Stimulated activated CD4-positive, alpha-beta T cell treated with anti-CD3 and anti-CD28 coated beads, Interleukin-15, amount 100 ng/mL, for 1 hour (primary cell): ENCODE results near the gene IFT43.

Experiments used
- DNase-seq, 2 donors: peaks; one replicate each; pipeline ENCODE4 v3.0.0-alpha.2; 2020; ENCODE audit warnings: low read depth in 1 of 2, low spot score in 1 of 2

IFT43 gene

DNA sequence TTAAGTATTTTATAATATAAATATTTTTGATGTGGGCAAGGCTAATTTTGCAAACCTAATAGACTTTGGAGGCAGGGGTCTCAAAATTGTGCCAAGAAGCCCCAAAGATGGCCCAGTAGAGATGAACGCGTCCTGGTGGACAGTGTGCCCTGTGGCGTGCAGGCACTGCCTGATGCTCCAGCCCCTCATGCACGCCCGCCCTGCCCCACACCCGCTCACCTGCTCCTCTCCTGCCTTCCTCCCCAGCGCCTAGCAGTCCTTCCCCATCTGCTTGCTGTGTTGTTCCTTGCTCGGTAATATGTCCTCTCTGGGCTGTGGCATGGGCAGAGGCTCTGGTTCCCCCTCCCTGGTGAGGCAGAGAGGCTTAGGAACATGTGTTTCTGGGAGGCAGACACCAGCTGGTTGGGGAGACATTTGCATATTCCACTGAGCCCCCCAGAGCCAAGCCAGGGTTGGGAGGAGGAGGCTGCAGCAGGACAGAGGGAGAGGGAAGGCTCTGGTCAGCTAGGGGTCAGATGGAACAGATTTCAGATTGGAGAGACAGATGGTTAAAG, 119.3 kb downstream of the IFT43 start:
- no peak for DNase-seq

DNA sequence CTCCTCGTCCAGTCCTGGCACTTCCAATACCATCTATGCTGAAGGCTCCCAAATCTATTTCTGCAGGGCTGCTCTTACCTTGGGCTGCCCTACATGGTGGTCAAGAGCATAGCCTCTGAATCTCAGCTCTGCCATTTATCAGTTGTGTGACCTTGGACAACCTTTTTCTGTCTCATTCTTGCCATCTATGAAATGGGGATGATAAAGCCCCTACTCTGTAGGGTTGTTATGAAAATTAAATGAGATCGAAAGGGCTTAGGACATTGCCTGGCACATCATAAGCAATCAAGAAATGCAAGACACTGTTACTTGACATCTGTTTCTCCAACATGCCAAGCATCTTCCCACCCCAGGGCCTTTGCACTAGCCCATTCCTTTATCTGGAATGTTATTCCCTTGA, 120.6 kb downstream of the IFT43 start:
- no peak for DNase-seq

DNA sequence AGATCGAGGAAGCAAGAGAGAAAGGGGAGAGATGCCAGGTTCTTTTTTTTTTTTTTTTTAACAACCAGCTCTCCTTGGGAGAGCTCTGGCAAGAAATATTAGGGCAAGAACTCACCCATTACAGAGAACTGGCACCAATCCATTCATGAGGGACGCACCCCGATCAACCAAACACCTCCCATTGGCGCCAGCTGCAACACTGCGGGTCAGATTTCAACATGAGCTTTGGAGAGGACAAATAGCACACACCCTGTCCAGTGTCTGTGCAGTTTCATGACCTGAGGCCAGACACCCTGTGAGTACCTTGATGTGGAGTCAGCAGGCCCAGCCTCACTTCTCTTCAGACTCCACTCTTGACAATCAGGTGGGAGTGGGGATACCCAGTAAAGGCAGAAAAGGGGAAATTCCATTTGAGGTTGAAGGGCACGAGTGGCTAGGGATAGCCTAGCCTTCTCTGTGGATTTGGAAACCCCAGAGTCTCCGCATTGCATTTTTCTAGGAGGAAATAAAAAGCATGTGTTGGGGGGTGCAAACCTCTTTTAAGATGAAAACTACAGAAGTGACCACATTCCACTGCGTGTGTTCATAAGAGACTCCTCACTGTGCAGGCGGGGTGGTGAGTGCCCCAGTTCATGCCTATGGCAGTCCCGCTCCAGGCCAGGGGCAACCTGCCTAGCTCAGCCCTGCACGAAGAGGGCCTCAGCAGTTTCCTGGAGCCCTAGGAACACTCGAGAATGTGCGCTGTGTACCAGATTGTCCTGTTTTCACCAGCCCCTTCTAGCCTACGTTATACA, 123.7 kb downstream of the IFT43 start:
- no peak for DNase-seq

DNA sequence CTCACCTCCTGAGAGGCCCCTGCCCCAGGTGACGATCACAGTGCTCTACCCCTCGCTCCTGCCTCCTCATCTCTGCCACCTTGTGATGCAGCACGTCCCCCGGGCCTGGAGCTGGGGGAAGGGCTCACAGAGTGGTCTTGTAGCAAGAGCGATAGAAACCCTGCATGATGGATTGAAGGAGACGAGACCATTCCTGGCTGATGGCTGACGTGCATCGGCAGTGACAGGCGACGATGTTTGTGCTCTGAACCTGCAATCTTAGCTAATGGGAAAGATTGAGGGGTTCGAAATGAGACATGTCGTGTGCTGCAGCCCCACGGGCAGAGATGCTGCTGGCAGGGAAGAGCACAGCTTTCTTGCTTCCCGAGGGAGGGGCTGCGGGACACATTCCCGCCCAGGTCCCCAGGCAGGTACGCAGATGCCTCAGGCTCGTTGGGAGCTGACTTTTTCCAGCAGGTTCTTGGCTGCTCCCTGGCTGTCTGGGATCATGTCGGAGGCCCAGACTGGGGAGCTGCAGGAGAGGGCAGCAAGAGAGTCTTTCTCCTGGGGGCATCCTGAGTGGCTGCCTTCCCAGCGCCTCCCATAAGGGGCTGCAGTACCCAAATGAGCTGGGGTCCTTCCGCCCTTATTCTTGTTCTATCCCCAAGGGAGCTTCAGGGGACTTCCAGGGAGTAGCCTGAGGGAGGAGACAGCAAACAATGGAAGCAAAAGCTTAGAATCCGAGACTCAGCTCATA, 127.5 kb downstream of the IFT43 start:
- DNase-seq = no peak

DNA sequence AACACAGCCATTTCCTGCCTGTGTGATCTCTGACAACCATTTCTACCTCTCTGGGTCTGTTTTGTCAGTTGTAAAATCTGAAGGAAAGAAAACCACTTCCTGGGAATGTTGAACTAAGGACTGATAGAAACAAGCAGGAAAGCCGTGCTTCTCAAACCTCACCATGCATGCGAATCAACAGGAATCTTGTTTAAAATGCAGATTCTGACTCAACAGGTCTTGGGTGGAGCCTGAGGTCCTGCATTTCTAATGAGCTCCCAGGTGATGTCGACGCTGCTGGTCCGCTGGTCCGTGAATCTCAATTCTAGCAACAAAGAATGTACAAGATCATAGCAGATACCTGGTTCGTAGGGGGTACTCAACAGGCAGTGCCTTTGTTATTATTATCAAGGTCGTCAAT, 128.1 kb downstream of the IFT43 start:
- DNase-seq = no peak

DNA sequence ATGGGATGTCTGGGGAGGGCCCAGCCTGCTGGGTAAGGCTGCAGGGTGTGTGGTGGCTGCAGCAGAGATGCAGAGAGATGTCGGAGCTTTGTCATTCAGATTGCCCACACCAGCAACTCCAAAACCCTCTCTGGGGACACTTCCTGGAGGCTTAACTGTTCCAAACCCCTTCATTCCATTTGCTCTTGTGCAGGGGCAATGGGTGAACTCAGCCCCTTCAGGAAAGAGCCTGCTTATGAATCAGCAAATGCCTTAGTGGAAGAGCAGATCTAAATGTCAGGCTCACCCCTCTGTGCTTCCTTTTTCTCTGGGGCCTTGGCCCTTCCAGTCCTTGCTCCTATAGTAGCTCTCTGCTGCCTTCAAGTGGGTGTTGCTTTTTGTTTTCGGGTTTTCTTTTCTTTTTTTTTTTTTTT, 129.5 kb downstream of the IFT43 start:
- no peak for DNase-seq

DNA sequence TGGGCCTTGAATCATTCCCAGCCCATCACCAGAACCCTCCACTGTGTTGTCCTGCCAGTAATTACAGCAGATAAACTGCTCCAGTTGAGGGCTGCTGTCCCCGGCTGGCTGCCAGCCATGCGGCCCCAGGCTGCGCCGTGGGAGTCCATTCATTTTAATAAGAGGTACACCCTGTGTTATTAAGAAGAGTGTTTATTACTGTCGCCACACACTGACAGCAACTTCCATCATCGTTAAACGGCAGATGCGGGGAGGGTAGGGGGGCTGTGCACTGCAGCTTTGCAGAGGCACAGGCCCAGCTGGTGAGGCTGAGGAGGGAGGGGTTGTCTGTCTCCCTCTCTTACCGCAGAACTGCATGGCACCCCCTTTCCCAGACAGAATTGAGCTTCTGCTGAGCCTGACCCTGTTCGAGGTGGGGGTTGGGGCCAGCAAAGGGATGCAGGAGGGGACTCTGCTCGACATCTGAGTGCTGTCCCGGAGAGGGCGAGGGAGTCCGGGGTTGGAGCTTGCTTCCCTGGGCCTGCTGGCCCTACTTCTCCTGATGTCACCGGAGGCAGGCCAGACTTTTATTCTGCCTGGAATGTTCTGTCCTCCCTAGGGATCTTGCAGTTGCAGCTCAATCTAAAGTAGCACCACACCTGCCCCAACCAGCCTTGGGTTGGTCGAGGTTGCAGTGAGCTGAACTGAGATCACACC, 132.4 kb downstream of the IFT43 start:
- DNase-seq = no peak

DNA sequence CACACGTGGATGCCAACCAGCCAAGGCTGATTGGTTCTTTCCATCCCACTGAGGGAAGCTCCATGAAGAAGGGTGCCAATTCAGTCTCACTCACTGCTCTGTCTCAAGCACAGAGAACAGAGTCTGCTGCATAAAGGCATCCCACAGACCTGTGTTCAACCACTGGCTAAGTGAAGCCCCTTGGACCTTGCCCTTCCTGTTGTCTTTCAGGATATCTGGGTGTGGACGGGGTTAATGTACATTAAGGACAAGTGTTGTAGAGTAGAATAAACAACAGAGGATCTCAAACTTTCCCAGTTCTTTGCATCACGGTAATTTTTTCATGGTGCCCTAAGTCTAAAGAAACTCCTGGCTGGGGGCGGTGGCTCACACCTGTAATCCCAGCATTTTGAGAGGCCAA, 133.0 kb downstream of the IFT43 start:
- no peak for DNase-seq

DNA sequence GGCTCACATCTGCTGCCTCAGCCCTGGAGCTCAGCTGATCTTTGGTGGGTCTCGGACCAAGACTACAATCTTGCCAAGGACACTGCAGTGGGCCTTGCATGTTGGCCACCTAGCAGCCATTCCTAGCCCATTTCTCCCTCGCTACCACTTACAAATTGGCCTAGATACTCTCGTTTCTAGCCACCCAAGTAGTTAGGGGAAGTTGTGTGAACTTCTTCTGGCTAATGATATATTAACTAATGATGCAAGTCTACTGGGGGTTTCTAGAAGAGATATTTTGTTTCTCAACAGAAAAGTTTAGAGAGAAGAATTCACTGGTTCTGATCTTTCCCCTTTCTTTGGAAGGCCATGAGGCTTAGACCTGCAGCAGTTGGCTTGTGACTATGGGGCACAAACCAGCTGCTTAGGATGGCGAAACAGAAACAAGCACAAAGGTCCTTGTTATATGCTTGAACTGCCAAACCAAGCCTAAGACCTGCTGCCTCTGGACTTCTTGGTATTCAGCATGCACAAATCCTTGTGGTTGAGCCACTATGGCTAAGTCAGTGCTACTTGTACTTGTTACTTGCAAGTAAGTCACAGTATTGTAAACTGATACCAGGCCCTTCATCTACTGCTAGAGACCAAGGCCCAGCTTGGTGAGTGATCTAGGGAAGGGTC, 135.7 kb downstream of the IFT43 start:
- no peak for DNase-seq

DNA sequence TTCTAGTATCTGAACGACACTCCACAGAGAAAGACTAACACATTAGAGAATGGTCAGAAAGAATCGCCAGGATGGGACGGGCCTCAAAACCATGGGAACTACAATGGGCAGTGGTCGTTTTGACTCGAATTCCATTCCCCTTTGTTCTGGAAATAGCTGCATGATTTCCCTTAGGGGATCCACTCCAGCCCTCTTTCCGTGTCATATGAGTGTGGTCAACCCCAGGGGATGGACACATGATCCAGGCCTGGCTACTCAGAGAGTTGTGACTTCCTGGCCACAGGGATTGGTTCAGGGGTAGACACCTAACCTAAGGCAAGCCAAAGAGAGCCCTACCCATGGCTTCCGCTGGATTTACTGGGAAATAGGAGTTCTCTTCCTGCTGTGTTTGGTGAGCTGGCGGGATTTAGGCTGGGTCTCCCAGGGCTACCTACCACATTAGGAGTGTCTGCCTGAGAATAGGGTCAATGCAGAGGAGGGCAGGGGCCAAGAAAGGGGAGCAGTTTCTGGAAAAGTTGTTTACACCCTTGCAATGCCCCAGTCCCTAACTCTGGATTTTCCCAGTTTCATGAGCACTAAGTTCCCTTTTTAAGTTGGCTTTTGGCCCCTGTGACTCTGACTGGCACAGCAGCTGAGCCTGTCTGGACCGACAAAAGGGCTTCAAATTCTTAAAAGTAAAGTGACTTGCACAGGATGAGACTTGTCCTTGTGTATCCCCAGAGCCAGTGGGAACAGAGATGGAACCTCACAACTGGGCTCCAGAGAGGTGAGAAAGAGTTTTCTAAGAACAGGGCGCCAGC, 138.1 kb downstream of the IFT43 start:
- DNase-seq = no peak

DNA sequence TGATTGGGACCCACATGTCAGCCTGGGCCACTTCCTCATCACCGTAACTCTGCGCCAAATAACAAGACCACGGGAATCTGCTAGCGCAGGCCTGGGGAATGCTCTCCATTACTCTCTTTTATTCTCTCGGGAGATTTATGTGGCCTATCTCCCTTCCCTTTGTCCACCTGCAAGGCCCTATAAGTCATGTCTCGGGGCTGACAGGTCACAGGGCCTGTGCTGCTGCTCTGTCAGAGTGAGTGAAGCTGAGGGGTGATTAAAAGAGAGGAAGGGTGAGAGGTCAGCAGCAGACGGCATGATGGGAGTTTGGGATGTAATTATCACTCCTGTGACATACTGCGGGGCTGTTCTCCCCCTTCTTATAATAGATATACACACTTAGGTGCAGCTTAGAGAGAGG, 139.9 kb downstream of the IFT43 start:
- no peak for DNase-seq

DNA sequence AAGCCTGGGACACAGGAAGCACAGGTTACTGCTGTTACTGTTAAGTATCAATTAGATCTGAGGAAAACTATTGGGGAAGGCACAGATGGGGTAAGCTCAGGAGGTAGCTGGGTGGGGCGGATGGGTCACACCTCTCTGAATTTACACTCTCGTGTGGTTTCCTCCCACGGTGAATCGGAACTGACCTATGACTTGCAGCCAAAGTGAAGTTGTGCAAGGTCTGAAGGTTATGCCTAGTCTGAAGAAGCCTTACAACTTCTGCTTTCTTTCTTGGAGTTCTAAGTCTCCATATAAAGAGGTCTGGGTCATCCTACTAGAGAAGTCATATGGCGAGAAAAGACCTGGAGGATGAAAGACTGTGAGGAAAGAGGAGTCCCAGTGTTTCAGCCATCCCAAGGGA, 140.5 kb downstream of the IFT43 start:
- DNase-seq = no peak

DNA sequence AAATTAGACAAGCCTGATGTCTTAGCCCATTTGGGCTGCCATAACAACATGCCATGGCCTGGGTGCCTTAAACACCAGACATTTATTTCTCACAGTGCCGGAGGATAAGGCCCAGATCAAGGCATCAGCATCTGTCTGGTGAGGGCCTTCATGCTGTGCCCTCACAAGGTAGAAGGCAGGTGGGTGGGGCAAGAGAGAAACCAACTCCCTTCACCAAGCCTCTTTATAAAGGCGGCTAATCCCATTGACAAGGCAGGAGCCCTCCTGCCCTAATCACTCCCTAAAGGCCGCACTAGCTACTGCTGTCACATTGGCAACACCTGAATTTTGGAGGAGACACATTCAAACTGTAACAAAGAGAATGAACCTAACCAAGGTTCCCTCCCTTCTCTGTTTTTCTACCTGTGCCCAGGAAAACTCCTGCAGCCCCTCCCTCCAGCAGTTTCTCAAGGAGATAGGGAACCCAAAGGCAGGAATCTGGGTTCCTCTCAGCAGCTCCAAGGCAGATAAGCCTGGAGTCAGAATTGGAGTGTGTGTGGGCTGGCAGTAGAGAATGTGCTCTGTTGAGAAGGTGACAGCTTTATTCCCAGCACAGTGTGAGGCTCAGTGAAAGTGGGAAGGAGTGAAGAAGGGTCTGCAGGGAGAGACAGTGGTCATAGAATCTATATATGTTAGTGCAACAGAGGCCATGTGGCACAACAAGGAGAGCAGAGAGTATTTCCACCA, 144.5 kb downstream of the IFT43 start:
- DNase-seq = no peak

DNA sequence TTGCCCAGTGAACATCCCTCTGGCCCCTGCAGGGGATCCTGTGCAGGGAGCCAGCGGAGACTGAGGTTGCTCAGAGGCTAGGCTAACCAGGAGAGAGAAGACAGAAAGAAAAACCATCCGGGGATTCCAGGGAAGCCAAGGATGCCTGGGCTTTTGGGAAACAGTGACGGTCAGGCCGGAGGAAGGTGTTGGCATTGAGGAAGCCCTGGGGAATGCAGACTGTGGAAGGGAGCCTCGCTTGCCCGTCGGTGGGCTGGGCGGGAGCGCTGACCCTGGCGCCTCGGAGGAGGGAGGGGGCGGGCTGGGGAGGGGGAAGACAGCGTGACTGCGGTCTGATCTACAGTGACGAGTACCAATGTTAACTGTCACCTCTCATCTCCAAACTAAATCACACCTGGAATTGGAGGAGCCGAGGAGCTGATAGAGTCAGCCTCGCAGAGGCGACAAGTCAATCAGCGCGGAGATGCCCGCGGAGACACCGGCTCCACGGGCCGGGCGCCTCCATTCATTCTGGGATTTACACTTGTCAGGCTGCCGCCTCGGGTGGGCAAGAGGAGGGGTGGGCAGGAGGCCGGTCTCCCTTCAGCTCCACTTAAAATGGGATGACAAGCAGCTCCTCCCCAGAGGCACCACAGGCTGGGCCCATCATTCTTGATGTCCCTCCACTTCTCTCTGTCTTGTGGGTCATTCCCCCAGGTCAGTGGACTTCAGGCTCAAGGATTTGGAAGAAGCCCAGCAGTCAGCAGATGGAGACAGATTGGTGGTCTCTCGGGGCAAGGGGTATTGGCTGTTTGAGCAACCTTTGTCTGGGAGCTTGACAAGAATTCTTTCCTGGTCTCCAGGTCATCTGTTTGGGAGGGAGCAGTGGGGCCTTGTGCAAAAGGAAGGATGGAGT, 145.8 kb downstream of the IFT43 start:
- DNase-seq = no peak

DNA sequence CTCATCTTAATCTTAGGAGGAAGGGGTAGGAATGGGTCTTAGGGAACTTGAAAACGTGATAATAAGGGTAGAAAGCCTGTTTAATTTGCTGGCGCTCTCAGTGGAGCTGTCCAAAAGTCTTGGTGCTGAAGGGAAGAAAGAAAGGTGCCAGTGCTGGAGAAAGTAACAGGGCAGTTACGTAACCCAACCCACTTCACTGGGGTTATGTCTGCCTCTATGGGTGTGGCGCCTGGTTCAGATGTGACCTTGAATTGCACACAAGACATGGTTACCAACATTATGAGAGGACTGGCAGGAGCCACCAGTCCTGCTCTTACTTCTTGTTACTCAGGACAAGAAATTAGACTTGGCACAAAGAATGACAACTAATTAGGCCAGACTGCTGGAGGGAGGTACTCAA, 147.5 kb downstream of the IFT43 start:
- no peak for DNase-seq
